ENCODE data around the gene TACC3. TPM values are rescaled to one million over a fixed set of nuclear protein-coding genes. Genes with fewer than 3 reads are reported as not detected.

TACC3 gene
- total and polyA plus RNA-seq, 2 experiments from 2014 or later, result 9.7 to 18.2 TPM

GRCh38 chr4:1755297-1755696 lies 34.0 kb downstream of the TACC3 start:
- TF ChIP-seq EZH2phosphoT487 (IDR thresholded peaks at IDR 0.05; ENCODE audit: insufficient read depth, low read depth) (no peak), EZH2 (IDR thresholded peaks at IDR 0.05; ENCODE audit: insufficient read depth, poor library complexity, severe bottlenecking) (no peak)
- in situ Hi-C loops (cut with MboI), result no loop called here
- H3K9ac ChIP-seq, result no peak overlapping the region
- no peaks in the 10 kb centered on the region for H3F3A ChIP-seq (ENCODE audit: insufficient read depth)
- H3K27me3 ChIP-seq (replicated peaks; ENCODE audit: insufficient read depth), result no peaks in the 10 kb centered on the region
- no peak overlapping the region for H3K4me2 ChIP-seq (ENCODE audit: unreplicated experiment)
- H4K20me1 ChIP-seq (ENCODE audit: insufficient read depth), result no peaks in the 10 kb centered on the region
- H3K36me3 ChIP-seq (ENCODE audit: low read depth), result no peaks in the 10 kb centered on the region
- no peak overlapping the region for H3K4me3 ChIP-seq
- no peak overlapping the region for H3K27ac ChIP-seq
- no peaks in the 10 kb centered on the region for H3K4me1 ChIP-seq (ENCODE audit: insufficient read depth)
- 66 to 79% methylated on average over 16 to 17 of the region's 17 CpGs for WGBS, 2 experiments (ENCODE audit: low coverage in 1 of 2, low lambda C conversion rate in 2 of 2, missing lambda C conversion rate in 2 of 2)
- no peak overlapping the region for H2AFZ ChIP-seq
- no peaks in the 10 kb centered on the region for H3K79me2 ChIP-seq (ENCODE audit: insufficient read depth)
- H3K9me2 ChIP-seq (ENCODE audit: insufficient read depth), result no peaks in the 10 kb centered on the region
- DNase-seq, result no peak
- no peaks in the 10 kb centered on the region for H3K9me3 ChIP-seq (ENCODE audit: low read depth)

- Histone ChIP-seq H3K27me3 (replicated peaks; ENCODE audit: insufficient read depth) (no peaks in the 10 kb centered on the region), H4K20me1 (ENCODE audit: insufficient read depth) (no peaks in the 10 kb centered on the region), H2AFZ (no peak overlapping the region), H3K4me2 (ENCODE audit: unreplicated experiment) (no peak overlapping the region), H3K9ac (no peak overlapping the region), H3K4me3 (no peak overlapping the region), H3K9me2 (ENCODE audit: insufficient read depth) (no peaks in the 10 kb centered on the region), H3K36me3 (ENCODE audit: low read depth) (no peaks in the 10 kb centered on the region), H3K4me1 (ENCODE audit: insufficient read depth) (no peaks in the 10 kb centered on the region), H3F3A (ENCODE audit: insufficient read depth) (no peaks in the 10 kb centered on the region), H3K9me3 (ENCODE audit: low read depth) (no peaks in the 10 kb centered on the region), H3K27ac (no peak overlapping the region), H3K79me2 (ENCODE audit: insufficient read depth) (no peaks in the 10 kb centered on the region)
- TF ChIP-seq EZH2phosphoT487 (IDR thresholded peaks at IDR 0.05; ENCODE audit: insufficient read depth, low read depth) (no peak), EZH2 (IDR thresholded peaks at IDR 0.05; ENCODE audit: insufficient read depth, poor library complexity, severe bottlenecking) (no peak)
- WGBS, 2 experiments (ENCODE audit: low coverage in 1 of 2, low lambda C conversion rate in 2 of 2, missing lambda C conversion rate in 2 of 2), result 78 to 82% methylated on average over 13 to 18 of the region's 18 CpGs
- no peak for DNase-seq
- in situ Hi-C loops (cut with MboI), result no loop called here
Observed at GRCh38 chr4:1756079-1756478, 34.8 kb downstream of the TACC3 start.

GRCh38 chr4:1756893-1757779 lies 35.8 kb downstream of the TACC3 start:
- TF ChIP-seq EZH2phosphoT487 (IDR thresholded peaks at IDR 0.05; ENCODE audit: insufficient read depth, low read depth) (no peak), EZH2 (IDR thresholded peaks at IDR 0.05; ENCODE audit: insufficient read depth, poor library complexity, severe bottlenecking) (no peak)
- no peak overlapping the region for H3K9ac ChIP-seq
- H3K36me3 ChIP-seq (ENCODE audit: low read depth), result no peaks in the 10 kb centered on the region
- H3K9me2 ChIP-seq (ENCODE audit: insufficient read depth), result no peaks in the 10 kb centered on the region
- no peaks in the 10 kb centered on the region for H4K20me1 ChIP-seq (ENCODE audit: insufficient read depth)
- no peaks in the 10 kb centered on the region for H3F3A ChIP-seq (ENCODE audit: insufficient read depth)
- H3K4me3 ChIP-seq, result no peak overlapping the region
- in situ Hi-C loops (cut with MboI), result no loop called here
- no peaks in the 10 kb centered on the region for H3K4me1 ChIP-seq (ENCODE audit: insufficient read depth)
- H3K9me3 ChIP-seq (ENCODE audit: low read depth), result no peaks in the 10 kb centered on the region
- no peaks in the 10 kb centered on the region for H3K79me2 ChIP-seq (ENCODE audit: insufficient read depth)
- WGBS, 2 experiments (ENCODE audit: low coverage in 1 of 2, low lambda C conversion rate in 2 of 2, missing lambda C conversion rate in 2 of 2), result 65 to 76% methylated on average over 16 to 17 of the region's 20 CpGs
- H2AFZ ChIP-seq, result no peak overlapping the region
- DNase-seq, result no peak
- no peak overlapping the region for H3K27ac ChIP-seq
- H3K4me2 ChIP-seq (ENCODE audit: unreplicated experiment), result no peak overlapping the region
- no peaks in the 10 kb centered on the region for H3K27me3 ChIP-seq (replicated peaks; ENCODE audit: insufficient read depth)

GRCh38 chr4:1757836-1758235 lies 36.5 kb downstream of the TACC3 start:
- WGBS, 2 experiments (ENCODE audit: low coverage in 1 of 2, low lambda C conversion rate in 2 of 2, missing lambda C conversion rate in 2 of 2), result 69 to 81% methylated on average over 8 to 17 of the region's 17 CpGs
- no peaks in the 10 kb centered on the region for H4K20me1 ChIP-seq (ENCODE audit: insufficient read depth)
- H3K9me2 ChIP-seq (ENCODE audit: insufficient read depth), result no peaks in the 10 kb centered on the region
- no peak overlapping the region for H2AFZ ChIP-seq
- H3K27me3 ChIP-seq (replicated peaks; ENCODE audit: insufficient read depth), result no peaks in the 10 kb centered on the region
- H3K79me2 ChIP-seq (ENCODE audit: insufficient read depth), result no peaks in the 10 kb centered on the region
- no peak overlapping the region for H3K27ac ChIP-seq
- no peaks in the 10 kb centered on the region for H3F3A ChIP-seq (ENCODE audit: insufficient read depth)
- no peak overlapping the region for H3K4me3 ChIP-seq
- no peaks in the 10 kb centered on the region for H3K4me1 ChIP-seq (ENCODE audit: insufficient read depth)
- H3K36me3 ChIP-seq (ENCODE audit: low read depth), result no peaks in the 10 kb centered on the region
- no peaks in the 10 kb centered on the region for H3K9me3 ChIP-seq (ENCODE audit: low read depth)
- in situ Hi-C loops (cut with MboI), result no loop called here
- TF ChIP-seq EZH2 (IDR thresholded peaks at IDR 0.05; ENCODE audit: insufficient read depth, poor library complexity, severe bottlenecking) (no peak), EZH2phosphoT487 (IDR thresholded peaks at IDR 0.05; ENCODE audit: insufficient read depth, low read depth) (no peak)
- H3K9ac ChIP-seq, result no peak overlapping the region
- no peak overlapping the region for H3K4me2 ChIP-seq (ENCODE audit: unreplicated experiment)
- DNase-seq, result no peak

Measured in GM23248 (cell line).